Measurements from ENCODE around the gene MIB2.
"Not testable (repeated sequence)": the region's sequence is repeated elsewhere in the genome, so short reads cannot be mapped to it uniquely, and the experiment has no call there.

MIB2 gene

GRCh38 chr1:1658583-1659549 is 43.6 kb downstream of the MIB2 start, which contains the start of gene CDK11B:
TSS of gene CDK11B (minus strand) at chr1:1659004. CDS start at chr1:1657485, 1,519 bp downstream.
- peak; percentile 98 for DNase-seq

- peak; percentile 35 for DNase-seq
Observed at GRCh38 chr1:1662392-1662791, 47.1 kb downstream of the MIB2 start.

DNA sequence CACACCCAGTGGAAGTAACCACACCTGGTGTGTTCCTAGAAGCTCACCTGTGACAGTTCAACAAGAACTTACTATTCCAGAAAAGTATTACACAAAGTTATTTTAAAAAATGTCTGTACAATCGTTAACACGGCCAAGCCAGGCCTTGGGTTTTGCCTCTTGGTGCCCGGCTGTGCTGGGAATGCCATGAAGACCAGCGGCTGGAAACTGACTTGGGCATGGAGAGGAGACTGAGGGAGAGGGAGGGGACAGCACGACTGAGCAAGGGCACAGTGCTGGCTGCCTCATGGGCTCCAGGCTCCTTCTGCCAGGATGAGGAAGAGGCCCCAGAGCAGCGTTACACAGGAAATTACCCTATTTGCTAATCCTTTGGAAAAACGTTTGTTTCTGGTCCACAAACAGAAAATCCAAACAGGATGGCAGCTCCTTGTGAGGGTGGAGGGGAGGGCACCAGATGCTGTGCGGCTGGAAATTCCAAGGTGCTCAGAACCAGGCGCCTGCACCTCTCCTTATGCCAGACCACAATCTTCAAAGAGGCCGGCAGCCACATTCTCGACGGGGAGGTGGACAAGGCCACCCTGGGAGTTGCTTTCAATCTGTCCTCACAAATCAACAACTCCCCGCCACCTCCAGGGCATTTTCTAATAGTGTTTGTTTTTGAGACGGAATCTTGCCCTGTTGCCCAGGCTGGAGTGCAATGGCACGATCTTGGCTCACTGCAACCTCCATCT is 47.7 kb downstream of the MIB2 start:
- not testable (repeated sequence) for DNase-seq

GRCh38 chr1:1664318-1664717 is 49.0 kb downstream of the MIB2 start:
- not testable (repeated sequence) for DNase-seq

DNA sequence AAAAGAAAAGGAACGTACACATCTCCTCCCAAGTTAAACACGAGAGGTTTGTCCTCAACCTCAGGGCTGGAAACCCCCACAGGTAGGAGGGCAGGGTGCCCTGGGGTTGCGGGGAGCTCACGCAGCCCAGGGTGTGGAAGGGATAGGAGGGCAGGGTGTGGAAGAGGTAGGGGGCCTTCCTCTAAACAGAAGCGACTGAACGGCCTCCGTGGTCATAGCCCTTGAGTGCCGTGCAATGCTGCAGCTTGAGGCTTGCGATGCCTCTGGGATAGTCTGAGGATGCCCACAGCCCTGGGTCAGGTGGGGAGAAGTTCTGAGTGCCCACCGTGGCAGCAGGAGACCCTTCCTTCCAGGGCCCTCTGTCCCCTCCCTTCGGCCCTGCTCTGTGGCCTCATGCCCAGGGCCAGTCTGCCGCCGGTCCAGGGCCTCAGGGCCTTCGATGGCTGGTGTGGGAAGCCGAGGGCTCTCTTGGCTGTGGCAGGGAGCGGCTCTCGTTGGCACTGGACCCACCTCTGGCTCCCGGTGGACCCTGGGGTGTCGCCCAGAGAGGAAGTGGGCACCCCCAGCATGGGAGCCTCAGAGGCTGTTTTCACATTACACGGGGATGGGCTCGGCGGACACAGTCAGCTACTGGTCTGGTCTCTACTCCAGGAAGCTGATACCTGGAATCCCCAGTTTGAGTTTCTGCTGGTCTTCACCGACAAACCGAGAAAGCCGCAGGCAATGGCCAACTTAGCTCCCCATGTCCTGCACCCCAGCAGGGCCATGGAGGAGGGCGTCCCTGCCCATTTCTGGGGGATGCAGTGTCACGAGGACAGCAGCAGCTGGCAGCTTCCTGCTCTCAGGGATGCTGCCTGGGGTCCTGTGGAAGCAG is 49.9 kb downstream of the MIB2 start:
- DNase-seq = no peak

DNA sequence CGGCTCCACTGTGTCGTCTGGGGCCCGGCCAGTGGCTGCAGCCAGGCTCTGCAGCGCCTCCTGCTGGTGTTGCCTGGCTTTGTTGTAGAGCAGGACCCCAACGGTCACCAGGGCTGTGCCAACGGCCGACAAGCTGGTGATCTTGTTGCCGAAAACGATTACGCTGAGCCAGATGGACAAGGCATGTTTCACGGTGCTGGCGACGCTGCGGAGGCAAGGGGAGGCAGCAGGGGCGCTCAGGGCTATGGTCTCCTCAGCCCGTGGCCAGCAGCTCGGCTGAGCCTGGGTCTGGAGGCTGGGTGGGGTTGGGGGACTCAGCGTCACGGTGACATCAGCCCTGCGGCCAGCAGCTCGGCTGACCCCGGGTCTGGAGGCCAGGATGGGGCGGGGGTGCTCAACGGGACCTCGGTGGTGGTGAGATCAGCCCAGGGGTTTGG is 50.5 kb downstream of the MIB2 start:
- DNase-seq = no peak

DNA sequence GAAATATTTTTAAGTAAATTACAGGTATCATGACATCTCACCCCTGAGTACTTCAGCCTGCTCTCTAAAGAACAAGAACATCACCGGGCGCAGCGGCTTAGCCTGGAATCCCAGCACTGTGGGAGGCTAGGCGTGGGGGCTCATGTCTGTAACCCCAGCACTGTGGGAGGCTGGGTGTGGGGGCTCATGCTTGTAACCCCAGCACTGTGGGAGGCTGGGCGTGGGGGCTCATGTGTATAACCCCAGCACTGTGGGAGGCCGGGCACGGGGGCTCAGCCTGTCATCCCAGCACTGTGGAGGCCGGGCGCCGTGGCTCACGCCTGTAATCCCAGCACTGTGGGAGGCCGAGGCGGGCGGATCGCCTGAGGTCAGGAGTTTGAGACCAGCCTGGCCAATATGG is 51.2 kb downstream of the MIB2 start:
- DNase-seq = no peak

- DNase-seq = no peak
Observed at GRCh38 chr1:1669468-1670440, 54.5 kb downstream of the MIB2 start.

DNA sequence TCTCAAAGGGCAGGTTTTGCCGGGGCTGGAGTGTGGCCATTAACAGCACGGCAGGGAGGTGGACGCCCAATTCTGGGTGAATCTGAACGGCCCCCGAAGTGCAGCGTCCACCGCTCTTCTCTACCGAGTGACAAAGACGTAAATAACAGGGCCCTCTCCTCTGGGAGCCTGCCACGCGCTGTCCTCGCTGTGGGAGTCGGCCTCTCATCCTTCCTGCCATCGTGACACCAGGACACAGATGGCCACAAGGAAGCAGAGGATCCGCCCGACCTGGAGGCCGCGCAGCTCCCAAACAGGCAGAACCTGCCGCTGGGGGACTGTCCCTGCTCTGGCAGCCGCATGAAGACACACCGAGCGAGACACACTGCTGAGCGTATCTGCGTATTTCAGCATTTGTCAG is 55.6 kb downstream of the MIB2 start:
- no peak for DNase-seq

DNA sequence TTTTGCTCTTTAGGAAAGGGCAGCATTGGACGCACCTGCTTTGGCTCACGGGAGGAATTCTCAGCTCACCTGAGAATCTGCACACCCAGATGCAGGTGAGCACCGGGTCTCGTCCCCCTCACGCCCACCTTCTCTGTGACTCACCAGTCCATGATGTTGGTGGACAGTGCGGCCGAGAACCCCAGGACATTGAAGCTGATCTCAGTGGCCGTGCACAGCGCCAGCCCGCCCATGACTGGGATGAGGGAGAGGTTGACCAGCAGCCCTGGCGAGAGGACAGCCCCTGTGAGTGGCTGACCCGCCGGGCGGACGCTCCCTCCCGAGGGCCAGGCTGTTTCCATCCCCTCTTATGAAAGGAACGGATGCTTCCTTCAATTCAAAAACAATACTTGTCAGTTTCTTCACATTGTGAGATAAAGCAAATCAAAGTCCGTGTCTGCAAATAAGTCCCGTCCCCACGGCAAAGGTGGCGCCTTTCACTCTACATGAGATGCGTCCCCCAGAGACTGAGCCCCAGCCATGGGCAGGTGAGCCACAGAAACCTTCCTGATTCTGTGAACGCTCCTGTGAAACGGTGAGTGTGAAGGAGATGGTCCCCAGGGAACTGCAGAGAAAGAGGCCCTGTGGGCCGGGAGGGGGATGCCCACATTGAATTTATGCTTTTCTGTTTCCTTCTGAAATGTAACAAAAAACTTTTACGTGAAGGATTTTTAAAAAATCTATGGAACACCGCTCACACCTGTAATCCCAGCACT is 56.2 kb downstream of the MIB2 start:
- DNase-seq = no peak

GRCh38 chr1:1672181-1672965 is 57.1 kb downstream of the MIB2 start:
- no peak for DNase-seq

GRCh38 chr1:1674806-1675205 is 59.5 kb downstream of the MIB2 start:
- not testable (repeated sequence) for DNase-seq

DNA sequence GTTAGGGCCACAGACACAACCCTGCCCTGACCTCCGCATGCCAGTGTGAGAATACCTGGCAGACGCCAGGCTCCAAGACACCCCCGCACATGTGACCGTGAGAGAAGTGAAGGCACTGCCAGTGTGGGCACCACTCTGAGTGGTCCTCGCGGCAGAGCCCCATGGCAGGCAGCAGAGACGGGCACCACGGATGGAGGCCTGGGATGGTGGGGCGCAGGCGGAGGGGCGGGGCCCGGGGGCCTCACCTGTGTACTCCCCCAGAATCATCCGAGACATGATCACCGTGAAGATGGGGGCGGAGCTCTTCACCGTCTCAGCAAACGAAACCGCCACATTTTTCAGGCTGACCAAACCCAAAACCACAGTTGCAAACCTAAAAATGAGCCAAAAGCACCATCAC is 59.9 kb downstream of the MIB2 start:
- DNase-seq = not testable (repeated sequence)

DNA sequence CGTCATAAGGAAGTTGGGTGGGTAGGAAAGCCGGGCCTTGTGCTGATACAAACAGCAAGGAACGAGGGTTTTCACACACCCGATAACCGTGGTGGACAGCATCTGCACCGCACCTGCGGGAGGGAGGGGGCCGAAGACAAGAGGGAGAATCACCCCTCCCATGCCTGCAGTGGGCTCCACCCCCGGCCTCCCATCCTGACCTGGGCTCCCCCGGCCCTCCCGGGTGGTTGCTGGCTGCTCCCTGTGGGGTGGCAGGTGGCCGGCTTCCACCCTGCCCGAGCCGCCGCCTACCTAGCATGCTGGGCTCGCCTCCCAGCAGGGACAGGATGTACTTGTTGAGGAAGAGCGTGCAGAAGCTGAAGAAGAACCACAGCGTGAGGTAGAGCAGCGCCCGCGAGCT is 60.8 kb downstream of the MIB2 start:
- DNase-seq = not testable (repeated sequence)

DNA sequence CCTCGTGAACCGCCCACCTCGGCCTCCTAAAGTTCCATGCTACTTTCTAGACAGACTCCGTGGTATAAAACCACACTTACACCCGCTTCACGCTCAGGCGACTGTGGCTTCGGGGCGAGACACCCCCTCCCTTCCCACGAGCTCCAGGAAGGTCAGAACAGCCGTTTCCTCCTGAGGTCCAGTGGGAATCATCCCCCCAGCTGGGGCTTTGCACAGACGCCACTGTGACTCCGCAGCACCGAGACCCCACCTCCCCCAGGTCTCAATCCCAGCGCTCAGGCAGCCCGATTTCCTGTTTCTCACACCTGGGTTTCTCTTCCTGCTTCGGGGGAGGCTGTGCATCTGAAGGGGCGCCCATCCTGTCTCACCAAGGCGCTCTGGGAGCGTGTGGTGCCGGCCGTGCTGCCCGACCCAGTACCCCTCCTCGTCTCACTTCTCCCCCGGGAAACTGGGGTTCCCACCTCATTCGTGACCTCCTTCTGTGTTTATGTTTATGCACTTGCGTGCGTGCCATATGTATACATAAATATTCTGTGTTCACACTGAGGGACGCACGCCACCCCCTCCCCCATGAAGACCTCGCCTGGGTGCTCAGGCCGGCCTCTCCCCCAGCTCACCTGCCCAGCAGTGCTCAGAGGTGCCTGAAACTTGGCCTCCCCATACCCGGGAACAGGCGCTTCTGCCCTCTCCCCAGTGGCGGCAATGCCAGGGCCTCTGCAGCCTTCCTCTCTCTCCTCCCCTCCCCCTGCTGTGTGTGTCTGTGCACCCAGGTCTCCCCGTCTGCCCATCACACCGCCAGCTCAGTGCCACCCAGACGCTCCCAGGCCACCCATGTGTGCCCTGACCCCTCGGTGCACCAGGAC is 62.6 kb downstream of the MIB2 start:
- no peak for DNase-seq

- no peak for DNase-seq
Observed at GRCh38 chr1:1678581-1679380, 63.5 kb downstream of the MIB2 start.

Measured in fibroblast of skin of scalp (primary cell).